IMR-90 (cell line): ENCODE measurements around the gene TTC7B. TPM values are rescaled to one million over a fixed set of nuclear protein-coding genes. Genes with fewer than 3 reads are reported as not detected.

Source experiments
- ATAC-seq: fragments of 200-7000 bp; cut with Tn5 transposase; 2 replicates; pipeline ENCODE4 v1.9.1; 2020; ENCODE audit warnings: low read depth, mild to moderate bottlenecking, moderate library complexity
- BruUV-seq: library from RNA; stranded (reverse); fragments of 400-500 nt; replicated peaks from 2 replicates; lab custom pipeline; 2021; lab: Mats Ljungman, UMichigan
- CTCF ChIA-PET: fragments of 300-600 bp; formaldehyde crosslinking; extraction: SDS; loops from one replicate; lab custom pipeline; 2021; ENCODE audit warnings: antibody characterized with exemption; lab: Yijun Ruan, JAX
- POLR2A ChIA-PET: fragments of 300-600 bp; sonication (Branson Sonifier 250); formaldehyde crosslinking; loops from one replicate; lab custom pipeline; 2022; ENCODE audit warnings: antibody characterized with exemption; ENCODE audit not compliant: unreplicated experiment; lab: Charles Lee
- DNase-seq: peaks from one replicate; pipeline ENCODE4 v3.0.0; 2013
- H2AFZ ChIP-seq: replicated peaks from 2 replicates; pipeline ENCODE3; 2013; ENCODE audit warnings: low read length, mild to moderate bottlenecking; ENCODE audit not compliant: poor library complexity
- H2AK5ac ChIP-seq: 2 replicates; pipeline ENCODE4 v1.6.1; 2013; ENCODE audit warnings: low read depth, low read length, inconsistent platforms
- H2AK9ac ChIP-seq: replicated peaks from 2 replicates; pipeline ENCODE3; 2013; ENCODE audit warnings: mild to moderate bottlenecking, low read depth, low read length, moderate library complexity; ENCODE audit not compliant: poor library complexity
- H2BK120ac ChIP-seq: 2 replicates; pipeline ENCODE4 v1.6.1; 2013; ENCODE audit warnings: low read depth, low read length, inconsistent platforms
- H2BK15ac ChIP-seq: 3 replicates; pipeline ENCODE4 v1.6.1; 2013; ENCODE audit warnings: low read depth, low read length, inconsistent platforms
- H2BK20ac ChIP-seq: 2 replicates; pipeline ENCODE4 v1.6.1; 2013; ENCODE audit warnings: low read depth, mild to moderate bottlenecking, inconsistent platforms, low read length, moderate library complexity
- H2BK5ac ChIP-seq: 2 replicates; pipeline ENCODE4 v1.6.1; 2013; ENCODE audit warnings: mild to moderate bottlenecking, low read depth, low read length, inconsistent platforms; ENCODE audit not compliant: poor library complexity, severe bottlenecking
- H3K14ac ChIP-seq: replicated peaks from 2 replicates; pipeline ENCODE4 v1.6.1; 2013; ENCODE audit warnings: low read depth, low read length, inconsistent platforms
- H3K18ac ChIP-seq: 2 replicates; pipeline ENCODE4 v1.6.1; 2013; ENCODE audit warnings: low read depth, low read length, control low read depth
- H3K23ac ChIP-seq: 2 replicates; pipeline ENCODE4 v1.6.1; 2013; ENCODE audit warnings: low read depth, low read length, inconsistent platforms
- H3K27ac ChIP-seq: 2 replicates; pipeline ENCODE4 v1.5.1; 2013; ENCODE audit warnings: mild to moderate bottlenecking, control low read depth, low read length; ENCODE audit not compliant: insufficient read depth
- H3K27me3 ChIP-seq: 2 replicates; pipeline ENCODE4 v1.6.1; 2013; ENCODE audit warnings: low read length; ENCODE audit not compliant: control insufficient read depth, insufficient read depth
- H3K36me3 ChIP-seq: 2 replicates; pipeline ENCODE4 v1.6.1; 2013; ENCODE audit warnings: low read length, mixed read lengths; ENCODE audit not compliant: control insufficient read depth, insufficient read depth
- H3K4ac ChIP-seq: 2 replicates; pipeline ENCODE4 v1.6.1; 2013; ENCODE audit warnings: low read depth, low read length, inconsistent platforms
- H3K4me1 ChIP-seq: 2 replicates; pipeline ENCODE4 v1.6.1; 2013; ENCODE audit warnings: low read length, mixed read lengths; ENCODE audit not compliant: control insufficient read depth, insufficient read depth
- H3K4me2 ChIP-seq: 2 replicates; pipeline ENCODE4 v1.6.1; 2013; ENCODE audit warnings: low read depth, mild to moderate bottlenecking, control low read depth, low read length, moderate library complexity
- H3K4me3 ChIP-seq: 2 replicates; pipeline ENCODE4 v1.5.1; 2013; ENCODE audit warnings: low read depth, mild to moderate bottlenecking, control low read depth, low read length, moderate library complexity; ENCODE audit not compliant: insufficient read depth
- H3K56ac ChIP-seq: 2 replicates; pipeline ENCODE4 v1.6.1; 2013; ENCODE audit warnings: low read length, inconsistent platforms; ENCODE audit not compliant: insufficient read depth; ENCODE audit errors: extremely low read depth
- H3K79me1 ChIP-seq, 2 experiments: 2 replicates each; pipeline ENCODE4 v1.6.1; 2013; ENCODE audit warnings: low read length in 2 of 2, inconsistent platforms in 1 of 2, low read depth in 1 of 2
- H3K9ac ChIP-seq: 2 replicates; pipeline ENCODE4 v1.6.1; 2013; ENCODE audit warnings: low read depth, low read length, control low read depth
- H3K9me1 ChIP-seq: 2 replicates; pipeline ENCODE4 v1.6.1; 2013; ENCODE audit warnings: low read length, inconsistent platforms; ENCODE audit not compliant: insufficient read depth
- H3K9me3 ChIP-seq: 2 replicates; pipeline ENCODE4 v1.6.1; 2013; ENCODE audit warnings: low read length; ENCODE audit not compliant: control insufficient read depth, insufficient read depth
- H4K20me1 ChIP-seq: 2 replicates; pipeline ENCODE4 v1.6.1; 2013; ENCODE audit warnings: low read length, inconsistent platforms; ENCODE audit not compliant: insufficient read depth
- H4K5ac ChIP-seq: 2 replicates; pipeline ENCODE4 v1.6.1; 2013; ENCODE audit warnings: mild to moderate bottlenecking, low read depth, low read length, control low read depth
- H4K8ac ChIP-seq, 2 experiments: 2 replicates each; pipeline ENCODE4 v1.6.1; 2013; ENCODE audit warnings: low read depth in 2 of 2, low read length in 2 of 2, control low read depth in 1 of 2, inconsistent platforms in 1 of 2
- H4K91ac ChIP-seq: 2 replicates; pipeline ENCODE4 v1.6.1; 2013; ENCODE audit warnings: low read depth, low read length, inconsistent platforms; ENCODE audit not compliant: insufficient read depth
- BHLHE40 ChIP-seq: fragments of 150-350 bp; IDR thresholded peaks from 2 replicates; pipeline ENCODE4 v1.6.1; 2016; ENCODE audit warnings: mild to moderate bottlenecking, low read depth, low read length
- CEBPB ChIP-seq: IDR thresholded peaks from 2 replicates; pipeline ENCODE4 v1.6.1; 2012; ENCODE audit warnings: low read depth, low read length, improper control_type of control experiment
- CHD1 ChIP-seq: IDR thresholded peaks from 2 replicates; pipeline ENCODE4 v1.6.1; 2012; ENCODE audit warnings: low read depth, low read length, improper control_type of control experiment
- FOS ChIP-seq: fragments of 150-350 bp; IDR thresholded peaks from 2 replicates; pipeline ENCODE4 v1.6.1; 2016; ENCODE audit warnings: low read depth, low read length
- MAFK ChIP-seq: IDR thresholded peaks from 2 replicates; pipeline ENCODE4 v1.6.1; 2012; ENCODE audit warnings: low read depth, low read length, improper control_type of control experiment
- MAZ ChIP-seq: IDR thresholded peaks from 2 replicates; pipeline ENCODE4 v1.6.1; 2012; ENCODE audit warnings: low read depth, mild to moderate bottlenecking, low read length, improper control_type of control experiment, moderate library complexity, borderline replicate concordance
- MXI1 ChIP-seq: IDR thresholded peaks from 2 replicates; pipeline ENCODE4 v1.6.1; 2012; ENCODE audit warnings: low read depth, mild to moderate bottlenecking, low read length, moderate library complexity, borderline replicate concordance
- NFE2L2 ChIP-seq: fragments of 150-350 bp; IDR thresholded peaks from 2 replicates; pipeline ENCODE4 v1.6.1; 2016; ENCODE audit warnings: low read depth, mild to moderate bottlenecking, low read length
- POLR2A ChIP-seq: IDR thresholded peaks from 2 replicates; pipeline ENCODE4 v1.6.1; 2012; ENCODE audit warnings: mild to moderate bottlenecking, low read depth, low read length
- RAD21 ChIP-seq: IDR thresholded peaks from 2 replicates; pipeline ENCODE4 v1.6.1; 2012; ENCODE audit warnings: low read length, improper control_type of control experiment
- RCOR1 ChIP-seq: IDR thresholded peaks from 2 replicates; pipeline ENCODE4 v1.6.1; 2012; ENCODE audit warnings: mild to moderate bottlenecking, low read length, improper control_type of control experiment; ENCODE audit not compliant: insufficient replicate concordance
- RFX5 ChIP-seq: IDR thresholded peaks from 2 replicates; pipeline ENCODE4 v1.8.0; 2012; ENCODE audit warnings: low read depth, mild to moderate bottlenecking, low read length, moderate library complexity
- SMC3 ChIP-seq: fragments of 150-350 bp; IDR thresholded peaks from 2 replicates; pipeline ENCODE4 v1.6.1; 2016; ENCODE audit warnings: low read depth, mild to moderate bottlenecking, antibody characterized with exemption, low read length, moderate library complexity
- USF2 ChIP-seq: fragments of 150-350 bp; IDR thresholded peaks from 2 replicates; pipeline ENCODE4 v1.6.1; 2017; ENCODE audit warnings: mild to moderate bottlenecking, antibody characterized with exemption, low read length, low read depth
- WGBS, 2 experiments: methylation state at CpG; one replicate each; pipeline versions ENCODE4 v1.1.5 to v1.1.7; 2013; ENCODE audit warnings: missing lambda C conversion rate in 2 of 2; ENCODE audit not compliant: insufficient read length in 1 of 2; ENCODE audit errors: extremely low coverage in 2 of 2; 5-methylcytosine and 5-hydroxymethylcytosine counted together
- dilution Hi-C: fragments of 300-500 bp; cut with HindIII; formaldehyde crosslinking; loops from one replicate; pipeline ENCODE4 v1.14.3; 2018; ENCODE audit warnings: low sequenced_read_pairs; ENCODE audit not compliant: unreplicated experiment
- in situ Hi-C: fragments of 300-500 bp; cut with MboI; formaldehyde crosslinking; loops from 3 replicates; pipeline ENCODE4 v1.14.3; 2019; ENCODE audit warnings: low sequenced_read_pairs, inconsistent platforms, mixed read lengths
- intact Hi-C: fragments of 100-400 bp; cut with micrococcal nuclease; formaldehyde crosslinking; loops from 2 replicates; pipeline ENCODE4 v1.10.0; 2022
- polyA plus RNA-seq, 3 experiments: library from polyadenylated mRNA; depleted of rRNA; stranded (reverse); fragments of >200 nt; gene quantifications; 2 replicates each; pipeline ENCODE4 v1.2.3, GENCODE V29; 2012; ENCODE audit warnings: low replicate concordance in 1 of 3
- total RNA-seq: library from RNA; depleted of rRNA; stranded (reverse); fragments of >200 nt; gene quantifications from 2 replicates; pipeline ENCODE4 v1.2.3, GENCODE V29; 2012
- TF ChIP-seq, protein P1 (sequence below): fragments of 150-350 bp; IDR thresholded peaks from 2 replicates; pipeline ENCODE4 v1.6.1; 2016; ENCODE audit warnings: low read depth, mild to moderate bottlenecking, low read length, moderate library complexity, borderline replicate concordance
- TF ChIP-seq, protein P2 (sequence below): conservative IDR thresholded peaks from 2 replicates; pipeline ENCODE4 v1.5.1; 2012; ENCODE audit warnings: mild to moderate bottlenecking, low read depth, low read length, improper control_type of control experiment

TTC7B gene
- total and polyA plus RNA-seq, 2 of the 4 experiments (the other 2 are of a cell fraction) = 18.1 to 35.3 TPM

DNA sequence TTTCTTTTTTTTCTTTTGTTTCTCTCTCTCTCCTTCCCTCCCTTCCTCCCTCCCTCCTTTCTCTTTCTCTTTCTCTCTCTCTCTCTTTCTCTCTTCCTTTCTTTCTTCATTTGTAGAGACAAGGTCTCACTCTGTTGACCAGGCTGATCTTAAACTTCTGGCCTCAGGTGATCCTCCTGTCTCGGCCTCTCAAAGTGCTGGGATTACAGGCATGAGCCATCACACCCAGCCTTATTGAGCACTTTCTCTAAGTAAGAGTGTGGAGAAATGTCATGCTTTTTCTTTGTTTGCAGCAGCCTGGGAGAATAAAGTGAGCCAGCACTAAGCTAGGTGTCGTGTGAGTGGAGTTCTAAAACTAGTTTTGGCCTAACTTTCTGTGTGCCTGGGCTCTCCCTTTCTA lies 74.0 kb downstream of the TTC7B start:
- peaks cover 2% of the 10 kb centered on the region; the same call in 1 of the 2 replicates for H3K4me1 ChIP-seq
- no peak overlapping the region for H3K27ac ChIP-seq
- ChIA-PET POLR2A (no interaction called here), CTCF (no interaction called here)
- no peak for DNase-seq
- H2AFZ ChIP-seq = no peak overlapping the region
- no peak overlapping the region for H3K4me3 ChIP-seq
- H3K36me3 ChIP-seq = no peaks in the 10 kb centered on the region; the same call in 1 of the 2 replicates
- ATAC-seq = no peak
- H3K9ac ChIP-seq = no peak overlapping the region
- H3K23ac ChIP-seq = no peak overlapping the region
- no peaks in the 10 kb centered on the region for H3K9me3 ChIP-seq
- H3K79me1 ChIP-seq = peaks cover 0 to 3% of the 10 kb centered on the region in 2 experiments; a peak in 2 of 4 replicates
- TF ChIP-seq MAFK (no peak), POLR2A (no peak), MAZ (no peak), MXI1 (no peak), RFX5 (no peak), CEBPB (no peak), RAD21 (no peak), NFE2L2 (no peak), SMC3 (no peak), FOS (no peak), CHD1 (no peak), USF2 (no peak), BHLHE40 (no peak), RCOR1 (no peak)
- TF ChIP-seq, protein P1, sequence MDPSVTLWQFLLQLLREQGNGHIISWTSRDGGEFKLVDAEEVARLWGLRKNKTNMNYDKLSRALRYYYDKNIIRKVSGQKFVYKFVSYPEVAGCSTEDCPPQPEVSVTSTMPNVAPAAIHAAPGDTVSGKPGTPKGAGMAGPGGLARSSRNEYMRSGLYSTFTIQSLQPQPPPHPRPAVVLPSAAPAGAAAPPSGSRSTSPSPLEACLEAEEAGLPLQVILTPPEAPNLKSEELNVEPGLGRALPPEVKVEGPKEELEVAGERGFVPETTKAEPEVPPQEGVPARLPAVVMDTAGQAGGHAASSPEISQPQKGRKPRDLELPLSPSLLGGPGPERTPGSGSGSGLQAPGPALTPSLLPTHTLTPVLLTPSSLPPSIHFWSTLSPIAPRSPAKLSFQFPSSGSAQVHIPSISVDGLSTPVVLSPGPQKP = no peak
- TF ChIP-seq, protein P2, sequence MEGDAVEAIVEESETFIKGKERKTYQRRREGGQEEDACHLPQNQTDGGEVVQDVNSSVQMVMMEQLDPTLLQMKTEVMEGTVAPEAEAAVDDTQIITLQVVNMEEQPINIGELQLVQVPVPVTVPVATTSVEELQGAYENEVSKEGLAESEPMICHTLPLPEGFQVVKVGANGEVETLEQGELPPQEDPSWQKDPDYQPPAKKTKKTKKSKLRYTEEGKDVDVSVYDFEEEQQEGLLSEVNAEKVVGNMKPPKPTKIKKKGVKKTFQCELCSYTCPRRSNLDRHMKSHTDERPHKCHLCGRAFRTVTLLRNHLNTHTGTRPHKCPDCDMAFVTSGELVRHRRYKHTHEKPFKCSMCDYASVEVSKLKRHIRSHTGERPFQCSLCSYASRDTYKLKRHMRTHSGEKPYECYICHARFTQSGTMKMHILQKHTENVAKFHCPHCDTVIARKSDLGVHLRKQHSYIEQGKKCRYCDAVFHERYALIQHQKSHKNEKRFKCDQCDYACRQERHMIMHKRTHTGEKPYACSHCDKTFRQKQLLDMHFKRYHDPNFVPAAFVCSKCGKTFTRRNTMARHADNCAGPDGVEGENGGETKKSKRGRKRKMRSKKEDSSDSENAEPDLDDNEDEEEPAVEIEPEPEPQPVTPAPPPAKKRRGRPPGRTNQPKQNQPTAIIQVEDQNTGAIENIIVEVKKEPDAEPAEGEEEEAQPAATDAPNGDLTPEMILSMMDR = no peak
- H4K8ac ChIP-seq = no peak overlapping the region
- H2BK5ac ChIP-seq = no peak overlapping the region
- no peak overlapping the region for H2BK120ac ChIP-seq
- no peak overlapping the region for H2BK20ac ChIP-seq
- no peak overlapping the region for H3K14ac ChIP-seq
- no peak overlapping the region for H2BK15ac ChIP-seq
- no peak overlapping the region for H3K18ac ChIP-seq
- no peaks in the 10 kb centered on the region; the same call in 1 of the 2 replicates for H3K9me1 ChIP-seq
- no peak overlapping the region for H3K4me2 ChIP-seq
- no peak overlapping the region for H3K56ac ChIP-seq
- no peak overlapping the region for H4K5ac ChIP-seq
- no peak overlapping the region for H2AK9ac ChIP-seq
- intact Hi-C loops (no loop called here), in situ Hi-C loops (no loop called here), dilution Hi-C loops (no loop called here)
- H4K91ac ChIP-seq = no peak overlapping the region
- H3K4ac ChIP-seq = no peak overlapping the region
- BruUV-seq = no TSS peak
- no peaks in the 10 kb centered on the region for H3K27me3 ChIP-seq
- H4K20me1 ChIP-seq = no peaks in the 10 kb centered on the region
- WGBS, 2 experiments = no CpG with 5 or more reads among the region's 2 CpGs
- H2AK5ac ChIP-seq = no peak overlapping the region
